Small intestine (tissue), 7 donors: ENCODE measurements around the gene ICAM1. TPM values are rescaled to one million over a fixed set of nuclear protein-coding genes. Genes with fewer than 3 reads are reported as not detected.

Source experiments
- DNase-seq, 2 donors: peaks; one replicate each; pipeline versions ENCODE4 v3.0.0 to v3.0.0-alpha.2; 2013
- FAIRE-seq: peaks from 2 replicates; lab custom pipeline; 2012; peaks lifted over from hg19 to GRCh38; lab: Jason Lieb, UNC
- H3K27ac ChIP-seq, 3 donors: one replicate each; pipeline ENCODE4 v1.5.1; 2013; ENCODE audit warnings: low read length in 2 of 3, mild to moderate bottlenecking in 2 of 3, control low read depth in 1 of 3, inconsistent platforms in 1 of 3, low read depth in 1 of 3, moderate library complexity in 1 of 3
- H3K27me3 ChIP-seq, 3 donors: one replicate each; pipeline ENCODE4 v1.6.1; 2013; ENCODE audit warnings: low read length in 3 of 3, inconsistent platforms in 1 of 3; ENCODE audit not compliant: control insufficient read depth in 3 of 3, insufficient read depth in 3 of 3
- H3K36me3 ChIP-seq, 3 donors: one replicate each; pipeline ENCODE4 v1.6.1; 2013; ENCODE audit warnings: low read length in 3 of 3, inconsistent platforms in 1 of 3, low read depth in 1 of 3, mild to moderate bottlenecking in 1 of 3, moderate library complexity in 1 of 3; ENCODE audit not compliant: control insufficient read depth in 3 of 3, insufficient read depth in 2 of 3
- H3K4me1 ChIP-seq, 3 donors: one replicate each; pipeline ENCODE4 v1.6.1; 2013; ENCODE audit warnings: low read length in 2 of 3, inconsistent platforms in 1 of 3, low read depth in 1 of 3, mild to moderate bottlenecking in 1 of 3, moderate library complexity in 1 of 3; ENCODE audit not compliant: control insufficient read depth in 3 of 3, insufficient read depth in 2 of 3
- H3K4me3 ChIP-seq, 3 donors: one replicate each; pipeline ENCODE4 v1.5.1; 2013; ENCODE audit warnings: low read length in 3 of 3, control low read depth in 1 of 3, inconsistent platforms in 1 of 3, low read depth in 1 of 3, mild to moderate bottlenecking in 1 of 3, moderate library complexity in 1 of 3
- H3K9me3 ChIP-seq, 2 donors: one replicate each; pipeline ENCODE4 v1.6.1; 2013; ENCODE audit warnings: low read depth in 1 of 2, low read length in 1 of 2; ENCODE audit not compliant: control insufficient read depth in 2 of 2, insufficient read depth in 1 of 2
- WGBS, 3 donors: extraction: QIAGEN DNeasy Blood & Tissue Kit; methylation state at CpG; one replicate each; pipeline ENCODE4 v1.1.7; 2013; 5-methylcytosine and 5-hydroxymethylcytosine counted together
- polyA plus RNA-seq, 4 donors: library from polyadenylated mRNA; stranded (reverse) in 3 of 4; unstranded in 1 of 4; fragments of 200-250 nt in 3 of 4; fragments of 120-200 nt in 1 of 4; gene quantifications; one replicate each; pipeline versions ENCODE4 v1.2.1 to v1.2.3, GENCODE V29; 2013
- donor health status: healthy with polysubstance abuse.
- donor health status: control.
- donor health status: control.
- donor health status: Bipolar disorder and iron deficiency.
- donor health status: healthy.

The ICAM1 gene
- polyA plus RNA-seq, 4 donors, result 1.6 to 18.2 (median 11.5) TPM

- DNase-seq (peak; percentile 94 to 96), FAIRE-seq (no peak)
- Histone ChIP-seq H3K9me3 (no peaks in the 10 kb centered on the region), H3K27ac (peak overlapping the region; percentile 20 to 85 (median 73)), H3K4me3 (peak overlapping the region in 2 of 3 donors; percentile 85 to 90), H3K27me3 (no peaks in the 10 kb centered on the region), H3K4me1 (peaks cover 0 to 13% (median 0%) of the 10 kb centered on the region in 3 donors), H3K36me3 (peaks cover 0 to 16% (median 6%) of the 10 kb centered on the region in 3 donors)
- 18 to 27% (median 19%) methylated on average over 56 to 59 of the region's 59 CpGs for WGBS, 3 donors
Measured at GRCh38 chr19:10334588-10335351, 63.9 kb downstream of the ICAM1 start.

GRCh38 chr19:10335352-10335985, 64.5 kb downstream of the ICAM1 start:
- DNase-seq (no peak), FAIRE-seq (no peak)
- peak overlapping the region in 1 of 3 donors; percentile 15 for H3K27ac ChIP-seq
- 60 to 76% (median 72%) methylated on average over 21 to 26 of the region's 26 CpGs for WGBS, 3 donors
- no peaks in the 10 kb centered on the region for H3K27me3 ChIP-seq
- H3K4me3 ChIP-seq, result peak overlapping the region in 2 of 3 donors; percentile 85 to 90
- peaks cover 0 to 13% (median 0%) of the 10 kb centered on the region in 3 donors for H3K4me1 ChIP-seq
- H3K36me3 ChIP-seq, result peaks cover 0 to 9% (median under 1%) of the 10 kb centered on the region in 3 donors
- H3K9me3 ChIP-seq, result no peaks in the 10 kb centered on the region

Other genes with a start within 250 kb of the ICAM1 start
- 10 to 100 TPM; 32.5 to 60.8 (median 37.0) TPM for gene SHFL, start 184.8 kb upstream of the ICAM1 start, polyA plus RNA-seq
- gene ANGPTL6, start 168.4 kb upstream of the ICAM1 start, polyA plus RNA-seq, result 1 to 10 TPM in 1 of 4 donors, under 1 TPM in 3; 0.45 to 8.7 (median 0.63) TPM
- gene PPAN, start 164.8 kb upstream of the ICAM1 start, polyA plus RNA-seq, result 10 to 100 TPM; 26.2 to 48.3 (median 35.3) TPM
- 10 to 100 TPM in 2 of 4 donors, 1 to 10 TPM in 2; 3.8 to 14.6 (median 9.9) TPM for gene P2RY11, start 159.4 kb upstream of the ICAM1 start, polyA plus RNA-seq
- gene EIF3G, start 151.2 kb upstream of the ICAM1 start, polyA plus RNA-seq, result 100 to 1,000 TPM; 138 to 218 (median 213) TPM
- 10 to 100 TPM in 3 of 4 donors, 1 to 10 TPM in 1; 10.0 to 44.8 (median 22.9) TPM for gene DNMT1, start 76.2 kb upstream of the ICAM1 start, polyA plus RNA-seq
- 1 to 10 TPM in 2 of 4 donors, under 1 TPM in 1, not detected in 1; 0.81 to 4.3 (median 3.2) TPM for gene S1PR2, start 39.8 kb upstream of the ICAM1 start, polyA plus RNA-seq
- gene MRPL4, start 18.9 kb upstream of the ICAM1 start, polyA plus RNA-seq, result 10 to 100 TPM; 35.0 to 85.8 (median 48.0) TPM
- 1 to 10 TPM in 1 of 4 donors, under 1 TPM in 2, not detected in 1; 0.54 to 2.1 (median 0.58) TPM for gene ICAM4, start 15.8 kb downstream of the ICAM1 start, polyA plus RNA-seq
- gene ICAM5, start 18.8 kb downstream of the ICAM1 start, polyA plus RNA-seq, result under 1 TPM in 3 of 4 donors, not detected in 1; 0.10 to 0.54 (median 0.52) TPM
- 1 to 10 TPM; 5.8 to 9.5 (median 7.7) TPM for gene ZGLP1, start 38.7 kb downstream of the ICAM1 start, polyA plus RNA-seq
- gene FDX2, start 44.9 kb downstream of the ICAM1 start, polyA plus RNA-seq, result 10 to 100 TPM; 15.1 to 22.9 (median 18.0) TPM
- gene RAVER1, start 62.4 kb downstream of the ICAM1 start, polyA plus RNA-seq, result 10 to 100 TPM; 14.1 to 50.0 (median 21.1) TPM
- gene ICAM3, start 68.5 kb downstream of the ICAM1 start, polyA plus RNA-seq, result 10 to 100 TPM in 3 of 4 donors, 1 to 10 TPM in 1; 8.3 to 23.8 (median 16.0) TPM
- 100 to 1,000 TPM in 3 of 4 donors, 10 to 100 TPM in 1; 81.8 to 162 (median 124) TPM for gene TYK2, start 109.5 kb downstream of the ICAM1 start, polyA plus RNA-seq
- 100 to 1,000 TPM; 128 to 202 (median 147) TPM for gene CDC37, start 132.4 kb downstream of the ICAM1 start, polyA plus RNA-seq
- 1 to 10 TPM in 3 of 4 donors, under 1 TPM in 1; 0.67 to 3.5 (median 2.0) TPM for gene PDE4A, start 149.4 kb downstream of the ICAM1 start, polyA plus RNA-seq
- 10 to 100 TPM; 35.1 to 73.8 (median 56.4) TPM for gene KEAP1, start 232.2 kb downstream of the ICAM1 start, polyA plus RNA-seq
- gene S1PR5, start 246.3 kb downstream of the ICAM1 start, polyA plus RNA-seq, result under 1 TPM in 2 of 4 donors, not detected in 2; 0.09 to 0.89 TPM